Activated CD8-positive, alpha-beta T cell treated with anti-CD3 and anti-CD28 coated beads, Interleukin-2, amount 10 ng/mL, durations not matched to agents 7 days and 5 days (primary cell): ENCODE data around the gene CHAF1A. TPM values are rescaled to one million over a fixed set of nuclear protein-coding genes. Genes with fewer than 3 reads are reported as not detected.

ENCODE experiments used
- ATAC-seq: fragments of 150-1000 bp; cut with Tn5 transposase; one replicate; pipeline ENCODE4 v1.10.0; 2021; ENCODE audit warnings: moderate library complexity
- CTCF ChIA-PET: fragments of 350-600 bp; sonication (Branson Sonifier 250); formaldehyde crosslinking; loops from one replicate; lab custom pipeline; 2021; ENCODE audit warnings: antibody characterized with exemption; lab: Charles Lee
- POLR2A ChIA-PET: fragments of 350-600 bp; sonication (Branson Sonifier 250); formaldehyde crosslinking; loops from one replicate; lab custom pipeline; 2021; ENCODE audit warnings: antibody characterized with exemption; lab: Charles Lee
- DNase-seq: peaks from one replicate; pipeline ENCODE4 v3.0.0-alpha.2; 2020
- H3K27ac Mint-ChIP-seq: one replicate; pipeline ENCODE4 v1.8.0; 2021; ENCODE audit warnings: mild to moderate bottlenecking, mixed read lengths
- H3K27me3 Mint-ChIP-seq: one replicate; pipeline ENCODE4 v1.8.0; 2021; ENCODE audit warnings: low read depth, mixed read lengths
- H3K36me3 Mint-ChIP-seq: one replicate; pipeline ENCODE4 v1.8.0; 2021; ENCODE audit warnings: low read depth, mixed read lengths
- H3K4me1 Mint-ChIP-seq: one replicate; pipeline ENCODE4 v1.8.0; 2021; ENCODE audit warnings: low read depth, mixed read lengths
- H3K4me3 Mint-ChIP-seq: one replicate; pipeline ENCODE4 v1.8.0; 2021; ENCODE audit warnings: mild to moderate bottlenecking, mixed read lengths
- H3K9me3 Mint-ChIP-seq: one replicate; pipeline ENCODE4 v1.8.0; 2022; ENCODE audit warnings: mixed read lengths; ENCODE audit not compliant: insufficient read depth
- microRNA-seq: library from miRNA; unstranded; fragments of <30 nt; microRNA quantifications from one replicate; pipeline ENCODE4 v1.2.0, GENCODE V29; 2022
- total RNA-seq, 2 experiments: library from RNA; stranded (reverse); gene quantifications; one replicate each; pipeline ENCODE4 v1.2.3, GENCODE V29; 2021

Gene CHAF1A
- total RNA-seq, 2 experiments from 2014 or later, result 95.3 to 104 TPM

DNA sequence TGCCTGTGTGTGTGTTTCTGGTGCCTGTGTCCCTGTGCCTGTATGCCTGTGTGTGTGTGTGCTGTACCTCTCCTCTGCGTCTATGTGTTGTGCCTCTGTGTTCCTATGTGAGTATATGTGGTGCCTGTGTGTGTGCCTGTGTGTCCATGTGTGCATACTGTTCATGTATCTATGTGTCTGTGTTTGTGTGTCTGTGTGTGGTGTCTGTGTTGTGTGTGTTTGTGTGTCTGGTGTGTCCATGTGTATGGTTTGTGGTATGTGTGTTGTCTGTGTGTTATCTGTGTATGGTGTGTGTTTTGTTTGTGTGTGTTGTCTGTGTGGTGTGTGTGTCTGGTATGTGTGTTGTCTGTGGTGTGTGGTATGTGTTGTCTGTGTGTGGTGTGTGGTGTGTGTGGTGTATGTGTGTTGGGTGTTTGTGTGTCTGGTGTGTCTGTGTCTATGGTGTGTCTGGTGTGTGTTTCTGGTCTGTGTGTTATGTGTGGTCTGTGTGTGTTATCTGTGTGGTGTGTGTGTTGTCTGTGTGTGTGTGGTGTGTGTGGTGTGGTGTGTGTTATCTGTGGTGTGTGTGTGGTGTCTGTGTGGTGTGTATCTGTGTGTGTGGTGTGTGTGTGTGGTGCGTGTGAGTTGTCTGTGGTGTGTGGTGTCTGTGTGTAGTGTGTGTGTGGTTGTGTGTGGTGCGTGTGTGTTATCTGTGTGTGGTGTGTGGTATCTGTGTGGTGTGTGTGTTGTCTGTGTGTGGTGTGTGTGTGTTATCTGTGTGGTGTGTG is 90.1 kb downstream of the CHAF1A start:
- CTCF ChIA-PET, result no interaction called here
- peaks cover 20% of the 10 kb centered on the region for H3K36me3 Mint-ChIP-seq
- H3K27me3 Mint-ChIP-seq, result no peaks in the 10 kb centered on the region
- ATAC-seq (no peak), DNase-seq (no peak)
- H3K4me1 Mint-ChIP-seq, result no peaks in the 10 kb centered on the region
- H3K4me3 Mint-ChIP-seq, result no peak overlapping the region
- no peaks in the 10 kb centered on the region for H3K9me3 Mint-ChIP-seq
- POLR2A ChIA-PET, result no interaction called here
- no peak overlapping the region for H3K27ac Mint-ChIP-seq

Small RNA genes within 50 kb of the gene (microRNA-seq; reads per million reads assigned to microRNA genes)
- 7.5 reads per million, percentile 15 among the genes with 10 or more reads in this experiment for gene MIR4746

Other genes with a start within 250 kb of the CHAF1A start
- under 1 TPM; 0.16 to 0.18 TPM for gene CREB3L3, start 249.0 kb upstream of the CHAF1A start, total RNA-seq
- gene SIRT6, start 220.1 kb upstream of the CHAF1A start, total RNA-seq, result 10 to 100 TPM; 30.8 to 40.4 TPM
- gene ANKRD24, start 220.0 kb upstream of the CHAF1A start, total RNA-seq, result under 1 TPM; 0.68 to 0.73 TPM
- gene EBI3, start 173.1 kb upstream of the CHAF1A start, total RNA-seq, result not detected
- gene YJU2, start 155.6 kb upstream of the CHAF1A start, total RNA-seq, result 10 to 100 TPM; 24.8 to 26.1 TPM
- gene SHD, start 123.4 kb upstream of the CHAF1A start, total RNA-seq, result not detected
- 10 to 100 TPM; 35.9 to 39.5 TPM for gene TMIGD2, start 100.3 kb upstream of the CHAF1A start, total RNA-seq
- 10 to 100 TPM; 26.7 to 27.7 TPM for gene FSD1, start 98.0 kb upstream of the CHAF1A start, total RNA-seq
- gene STAP2, start 63.8 kb upstream of the CHAF1A start, total RNA-seq, result 10 to 100 TPM; 14.3 to 16.5 TPM
- 10 to 100 TPM; 26.0 to 27.6 TPM for gene MPND, start 59.1 kb upstream of the CHAF1A start, total RNA-seq
- 10 to 100 TPM; 65.1 to 67.9 TPM for gene SH3GL1, start 2.1 kb upstream of the CHAF1A start, total RNA-seq
- gene UBXN6, start 55.2 kb downstream of the CHAF1A start, total RNA-seq, result 10 to 100 TPM; 34.1 to 36.6 TPM
- 10 to 100 TPM; 53.9 to 57.6 TPM for gene HDGFL2, start 69.7 kb downstream of the CHAF1A start, total RNA-seq
- gene PLIN4, start 115.8 kb downstream of the CHAF1A start, total RNA-seq, result not detected
- not detected for gene PLIN5, start 132.6 kb downstream of the CHAF1A start, total RNA-seq
- gene LRG1, start 137.4 kb downstream of the CHAF1A start, total RNA-seq, result not detected
- gene SEMA6B, start 157.0 kb downstream of the CHAF1A start, total RNA-seq, result not detected
- 10 to 100 TPM; 19.4 to 20.2 TPM for gene TNFAIP8L1, start 236.9 kb downstream of the CHAF1A start, total RNA-seq